Mucosa of gallbladder (tissue), 1 donor: ENCODE measurements around the gene SPATS2L. TPM values are rescaled to one million over a fixed set of nuclear protein-coding genes. Genes with fewer than 3 reads are reported as not detected.
A peak's percentile ranks its signal among the peaks of the same experiment; 100 is the strongest.

Experiments
- DNase-seq: peaks from one replicate; pipeline ENCODE4 v3.0.0-alpha.2; 2020; ENCODE audit warnings: low spot score
- total RNA-seq: library from RNA; stranded (reverse); gene quantifications from one replicate; pipeline ENCODE4 v1.2.1, GENCODE V29; 2021
- donor health status: DM: no; HTN: no; CAD: no.

SPATS2L gene
- total RNA-seq, 1 donor from 2014 or later, result 243 TPM

- DNase-seq, result peak; percentile 58
Observed at GRCh38 chr2:200408428-200409316, 102.2 kb downstream of the SPATS2L start.

DNA sequence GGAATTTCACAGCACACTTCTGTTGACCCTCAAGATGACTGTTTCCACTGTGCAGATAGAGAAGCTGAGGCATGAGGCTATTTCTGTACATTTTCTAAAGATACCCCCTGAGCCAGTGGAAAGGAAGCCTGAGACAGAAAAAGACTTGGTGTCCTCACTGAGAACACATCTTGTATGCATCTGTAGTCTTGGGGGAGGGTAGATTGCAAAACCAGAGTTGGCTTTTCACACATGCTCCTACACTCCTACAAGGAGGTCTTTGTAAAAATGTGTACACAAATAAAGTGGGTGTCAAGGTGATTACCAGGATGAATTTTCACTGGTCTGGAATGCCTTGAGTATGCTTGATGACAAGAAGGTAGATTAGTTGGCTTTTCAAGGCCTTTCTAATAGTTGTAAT, 105.3 kb downstream of the SPATS2L start:
- no peak for DNase-seq

DNA sequence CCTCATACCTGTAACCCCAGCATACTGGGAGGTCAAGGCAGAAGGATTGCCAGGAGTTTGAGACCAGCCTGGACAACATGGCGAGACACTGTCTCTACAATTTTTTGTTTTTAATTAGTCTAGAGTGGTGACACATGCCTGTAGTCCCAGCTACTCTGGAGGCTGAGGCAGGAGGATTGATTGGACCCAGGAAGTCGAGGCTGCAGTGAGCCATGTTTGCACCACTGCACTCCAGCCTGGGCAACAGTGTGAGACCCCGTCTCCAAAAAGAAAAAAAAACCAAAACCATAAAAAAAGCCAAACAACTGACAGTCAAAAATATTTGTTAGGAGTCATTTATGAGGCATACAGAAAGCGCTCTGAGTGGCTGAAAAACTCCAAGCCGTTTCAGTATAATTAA, 107.9 kb downstream of the SPATS2L start:
- DNase-seq, result no peak

GRCh38 chr2:200415455-200415854, 109.0 kb downstream of the SPATS2L start:
- DNase-seq, result no peak

DNA sequence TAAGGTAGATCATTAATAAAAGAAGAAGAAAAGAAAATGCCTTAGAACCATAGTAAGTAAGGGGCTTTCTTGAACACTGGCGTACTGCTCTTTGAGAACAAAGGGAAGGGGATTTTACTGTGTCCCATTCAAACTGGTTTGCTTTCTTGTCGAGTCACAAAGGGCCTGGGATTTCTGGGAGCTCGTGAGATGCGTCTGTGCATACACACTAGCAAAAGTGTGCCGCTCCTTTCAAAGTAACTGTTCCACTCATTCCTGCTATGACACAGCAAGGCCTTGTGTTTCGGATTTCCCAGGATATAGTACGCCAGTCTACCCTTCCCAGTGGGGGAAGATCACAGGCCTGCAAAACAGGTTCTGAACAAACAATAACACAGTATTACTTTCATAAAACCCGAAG, 110.4 kb downstream of the SPATS2L start:
- DNase-seq, result no peak

DNA sequence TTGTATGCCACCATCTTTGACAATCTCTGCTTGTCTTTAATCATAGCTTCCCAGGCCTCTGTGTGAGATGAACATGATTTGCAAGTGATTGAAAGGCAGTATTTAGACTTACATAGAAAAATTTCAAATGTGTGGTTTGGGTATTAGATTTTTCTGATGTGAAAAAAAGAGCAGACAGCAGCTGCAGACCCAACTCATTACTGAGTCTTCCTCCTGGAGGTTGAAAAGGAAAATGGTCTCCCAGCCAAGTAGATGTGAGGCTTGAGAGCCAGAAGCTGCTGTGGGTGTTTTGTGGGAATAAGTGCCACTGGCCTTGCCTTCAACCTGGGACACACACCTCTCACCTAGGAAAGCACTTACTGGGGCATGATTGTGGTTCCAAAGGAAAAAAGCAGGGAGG, 110.9 kb downstream of the SPATS2L start:
- DNase-seq, result no peak

DNA sequence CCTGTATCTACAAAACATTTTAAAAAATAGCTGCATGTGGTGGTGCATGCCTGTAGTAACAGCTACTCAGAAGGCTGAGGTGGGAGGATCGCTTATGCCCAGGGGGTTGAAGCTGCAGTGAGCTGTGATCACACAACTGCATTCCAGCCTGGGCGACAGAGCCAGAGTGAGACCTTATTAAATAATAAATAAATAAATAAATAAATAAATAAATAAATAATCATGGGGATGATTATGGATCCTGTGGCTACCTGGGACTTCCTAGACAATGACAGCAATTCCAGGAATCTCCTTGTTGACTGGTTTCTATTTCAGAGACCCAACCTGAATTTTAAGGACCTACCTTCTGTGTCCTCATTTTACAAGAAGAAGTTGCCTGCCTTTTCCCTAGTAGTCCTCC, 111.9 kb downstream of the SPATS2L start:
- DNase-seq, result no peak

- DNase-seq, result no peak
Observed at GRCh38 chr2:200419325-200419724, 112.8 kb downstream of the SPATS2L start.

DNA sequence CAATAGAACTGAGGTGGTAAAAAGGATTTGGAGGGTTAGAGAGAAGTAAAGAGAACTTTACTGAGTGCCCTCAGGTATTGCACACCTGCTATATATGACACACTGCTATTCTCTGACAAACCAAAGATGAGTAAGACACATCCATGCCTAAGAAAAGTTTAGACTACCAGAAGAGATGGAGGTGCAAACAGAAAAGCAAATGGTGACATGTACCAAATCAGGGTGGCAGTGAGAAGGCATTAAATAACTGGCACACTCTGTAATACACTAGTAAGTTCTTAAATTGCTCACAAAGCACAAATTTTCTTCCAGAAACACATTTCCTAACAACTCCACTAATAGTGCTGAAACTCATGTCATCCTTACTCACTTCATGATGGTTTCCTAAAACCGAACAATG, 114.8 kb downstream of the SPATS2L start:
- no peak for DNase-seq

DNA sequence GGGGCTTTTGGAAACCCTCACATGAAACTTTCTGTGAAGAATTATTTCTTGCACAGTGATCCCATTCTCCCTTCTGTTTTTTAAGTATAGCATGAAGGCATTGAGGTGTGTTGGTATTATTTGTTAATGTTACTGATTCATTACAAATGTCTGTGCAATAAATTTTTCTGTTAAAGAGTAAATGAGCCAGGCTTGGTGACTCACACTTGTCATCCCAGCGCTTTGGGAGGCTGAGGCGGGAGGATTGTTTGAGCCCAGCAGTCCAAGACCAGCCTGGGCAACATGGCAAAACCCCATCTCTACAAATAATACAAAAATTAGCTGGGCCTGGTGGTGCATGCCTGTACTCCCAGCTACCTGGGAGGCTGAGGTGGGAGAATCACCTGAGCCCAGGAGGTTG, 115.6 kb downstream of the SPATS2L start:
- DNase-seq, result no peak

DNA sequence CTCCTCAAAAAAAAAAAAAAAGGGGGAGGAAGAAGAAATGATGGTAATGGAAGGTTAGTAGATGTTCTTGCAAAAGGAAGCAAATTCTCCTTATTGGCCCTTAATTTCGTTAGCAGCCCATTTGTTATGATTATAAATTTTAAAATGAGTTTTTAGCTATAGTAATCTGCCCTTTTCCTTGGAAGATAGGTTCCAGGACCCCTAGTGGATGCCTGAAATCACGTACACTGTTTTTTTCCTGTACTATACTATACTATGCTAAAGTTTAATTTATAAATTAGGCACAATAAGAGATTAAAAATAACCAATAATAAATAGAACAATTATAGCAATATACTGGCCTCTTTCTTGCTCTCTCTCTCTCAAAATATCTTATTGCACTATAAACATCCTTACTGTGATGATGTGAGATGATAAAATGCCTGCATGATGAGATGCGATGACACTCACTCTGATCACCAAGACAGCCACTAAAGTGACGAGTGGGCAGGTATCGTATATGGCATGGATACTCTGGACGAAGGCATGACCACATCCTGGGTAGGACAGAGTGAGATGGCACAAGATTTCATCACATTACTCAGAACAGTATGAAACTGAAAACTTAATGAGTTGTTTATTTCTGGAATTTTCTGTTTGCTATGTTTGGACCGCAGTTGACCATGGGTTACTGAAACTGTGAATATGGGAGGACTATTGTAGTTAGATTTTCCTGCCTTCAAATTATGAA, 116.2 kb downstream of the SPATS2L start:
- no peak for DNase-seq

DNA sequence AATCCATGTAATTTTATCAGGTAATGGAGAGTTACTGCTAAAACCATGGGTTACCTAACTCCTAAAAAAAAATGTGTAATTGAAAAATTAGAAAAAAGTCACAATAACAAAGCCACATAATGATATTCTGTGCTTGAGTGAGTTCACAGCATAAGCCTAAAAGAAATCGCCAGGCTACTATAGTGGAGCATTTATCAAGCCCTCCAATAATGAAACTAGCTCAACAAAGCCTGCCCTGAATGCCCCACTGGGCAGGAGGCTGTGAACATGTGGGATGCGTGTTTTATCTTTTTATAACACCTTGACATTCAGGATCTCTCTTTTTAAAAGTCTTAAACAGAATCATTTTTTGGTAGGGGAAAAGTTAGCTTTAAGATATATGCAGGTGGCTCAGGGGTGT, 117.0 kb downstream of the SPATS2L start:
- no peak for DNase-seq

- no peak for DNase-seq
Observed at GRCh38 chr2:200425026-200425821, 118.7 kb downstream of the SPATS2L start.

GRCh38 chr2:200426754-200427153, 120.3 kb downstream of the SPATS2L start:
- DNase-seq, result no peak

- no peak for DNase-seq
Observed at GRCh38 chr2:200428961-200429665, 122.6 kb downstream of the SPATS2L start.

- DNase-seq, result no peak
Observed at GRCh38 chr2:200430017-200430416, 123.5 kb downstream of the SPATS2L start.

GRCh38 chr2:200431996-200432705, 125.7 kb downstream of the SPATS2L start:
- no peak for DNase-seq

DNA sequence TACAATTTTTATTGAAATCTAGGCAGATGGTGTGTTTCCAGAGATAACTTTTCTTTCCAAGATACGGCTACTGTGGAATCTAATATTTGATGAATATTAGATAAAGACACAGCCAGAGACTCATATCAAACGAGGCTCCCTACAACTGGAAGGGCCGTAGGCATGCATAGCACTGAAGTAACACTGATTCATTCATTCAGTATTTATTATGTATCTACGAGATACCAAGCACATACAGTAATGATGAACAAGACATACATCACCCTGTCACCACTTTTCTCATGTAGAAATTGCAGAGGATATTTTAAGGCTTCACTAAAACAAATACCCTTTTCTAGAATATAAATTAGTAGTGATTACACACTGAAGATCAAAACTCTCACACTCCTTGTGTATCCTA, 128.9 kb downstream of the SPATS2L start:
- no peak for DNase-seq

DNA sequence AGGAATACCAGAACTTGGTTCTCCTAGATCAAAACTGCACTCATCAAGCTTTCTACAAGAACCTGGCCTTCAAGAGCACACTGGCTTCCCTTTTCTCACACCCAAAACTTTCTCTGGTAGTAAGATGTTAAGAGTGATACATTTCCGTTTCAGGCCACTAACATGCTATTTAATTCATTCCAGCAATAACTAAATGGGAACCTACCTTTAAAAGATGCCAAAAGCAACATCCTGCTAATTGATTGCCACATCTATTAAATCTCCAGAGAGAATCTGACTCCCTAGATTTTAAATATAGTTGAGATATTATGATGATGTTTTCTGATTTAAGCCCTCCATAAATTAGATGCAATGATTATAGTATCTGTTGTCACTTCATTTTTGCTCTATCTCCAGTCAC, 131.8 kb downstream of the SPATS2L start:
- no peak for DNase-seq

DNA sequence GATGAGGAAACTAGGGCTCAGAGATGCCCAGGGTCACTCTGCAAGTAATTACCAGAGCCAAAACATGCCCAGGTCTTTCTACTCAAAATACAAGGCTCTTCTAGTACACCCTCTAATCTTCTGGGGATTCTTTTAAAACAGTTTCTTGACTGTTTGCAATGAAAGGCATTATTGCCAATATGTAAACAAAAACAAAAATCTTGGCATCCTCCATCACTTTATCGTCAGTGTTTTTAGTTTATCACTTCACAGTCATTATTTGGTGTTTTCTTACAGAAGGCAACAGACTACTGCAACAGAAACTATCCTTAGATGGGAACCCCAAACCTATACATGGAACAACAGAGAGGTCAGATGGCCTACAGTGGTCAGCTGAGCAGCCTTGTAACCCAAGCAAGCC, 132.4 kb downstream of the SPATS2L start:
- no peak for DNase-seq

GRCh38 chr2:200439981-200440380, 133.5 kb downstream of the SPATS2L start:
- DNase-seq, result no peak
